ENCODE results near the gene ZC3H14. TPM values are rescaled to one million over a fixed set of nuclear protein-coding genes. Genes with fewer than 3 reads are reported as not detected.
A peak's percentile ranks its signal among the peaks of the same experiment; 100 is the strongest.

ZC3H14 gene
- total RNA-seq, 2 experiments from 2014 or later: 33.3 to 37.9 TPM

- intact Hi-C loops (cut with micrococcal nuclease): no loop called here
- Mint-ChIP-seq H3K27me3 (ENCODE audit: low read depth) (no peaks in the 10 kb centered on the region), H3K36me3 (ENCODE audit: low read depth) (peaks cover 37% of the 10 kb centered on the region), H3K27ac (no peak overlapping the region), H3K4me1 (ENCODE audit: low read depth) (peaks cover 21% of the 10 kb centered on the region), H3K4me3 (no peak overlapping the region), H3K9me3 (no peaks in the 10 kb centered on the region)
- CTCF ChIA-PET: no interaction called here
- DNase-seq: no peak
Measured at GRCh38 chr14:88597601-88598000, 34.8 kb downstream of the ZC3H14 start.

GRCh38 chr14:88598097-88598675 is 35.3 kb downstream of the ZC3H14 start:
- intact Hi-C loops (cut with micrococcal nuclease): loop anchor here (2.0 kb wide), 1 partner anchor 193 kb away; no protein-coding TSS in a partner anchor
- Mint-ChIP-seq H3K4me1 (ENCODE audit: low read depth) (peaks cover 21% of the 10 kb centered on the region), H3K4me3 (no peak overlapping the region), H3K27ac (no peak overlapping the region), H3K36me3 (ENCODE audit: low read depth) (peaks cover 40% of the 10 kb centered on the region), H3K9me3 (no peaks in the 10 kb centered on the region), H3K27me3 (ENCODE audit: low read depth) (no peaks in the 10 kb centered on the region)
- CTCF ChIA-PET: no interaction called here
- no peak for DNase-seq

GRCh38 chr14:88599326-88599725 is 36.5 kb downstream of the ZC3H14 start:
- H3K27ac Mint-ChIP-seq: peak overlapping the region; percentile 43
- intact Hi-C loops (cut with micrococcal nuclease): loop anchor here (2.0 kb wide), 1 partner anchor 191 kb away; no protein-coding TSS in a partner anchor
- no peaks in the 10 kb centered on the region for H3K9me3 Mint-ChIP-seq
- H3K4me3 Mint-ChIP-seq: peak overlapping the region; percentile 6
- CTCF ChIA-PET: no interaction called here
- H3K36me3 Mint-ChIP-seq (ENCODE audit: low read depth): peaks cover 41% of the 10 kb centered on the region
- DNase-seq: no peak
- no peaks in the 10 kb centered on the region for H3K27me3 Mint-ChIP-seq (ENCODE audit: low read depth)
- H3K4me1 Mint-ChIP-seq (ENCODE audit: low read depth): peaks cover 21% of the 10 kb centered on the region

GRCh38 chr14:88599761-88600439 is 37.1 kb downstream of the ZC3H14 start:
- peak overlapping the region; percentile 6 for H3K4me3 Mint-ChIP-seq
- DNase-seq: peak; percentile 58
- peaks cover 41% of the 10 kb centered on the region for H3K36me3 Mint-ChIP-seq (ENCODE audit: low read depth)
- peak overlapping the region; percentile 79 for H3K27ac Mint-ChIP-seq
- CTCF ChIA-PET: no interaction called here
- H3K4me1 Mint-ChIP-seq (ENCODE audit: low read depth): peaks cover 21% of the 10 kb centered on the region
- no peaks in the 10 kb centered on the region for H3K27me3 Mint-ChIP-seq (ENCODE audit: low read depth)
- no peaks in the 10 kb centered on the region for H3K9me3 Mint-ChIP-seq
- intact Hi-C loops (cut with micrococcal nuclease): loop anchor here (1.0 to 2.0 kb wide), 2 partner anchors 37 to 191 kb away; partner anchors contain the start of gene ZC3H14

- Mint-ChIP-seq H3K4me1 (ENCODE audit: low read depth) (peaks cover 22% of the 10 kb centered on the region), H3K27me3 (ENCODE audit: low read depth) (no peaks in the 10 kb centered on the region), H3K27ac (no peak overlapping the region), H3K4me3 (no peak overlapping the region), H3K36me3 (ENCODE audit: low read depth) (peaks cover 47% of the 10 kb centered on the region), H3K9me3 (no peaks in the 10 kb centered on the region)
- CTCF ChIA-PET: no interaction called here
- DNase-seq: no peak
- intact Hi-C loops (cut with micrococcal nuclease): no loop called here
Measured at GRCh38 chr14:88604212-88604611, 41.4 kb downstream of the ZC3H14 start.

- H3K27ac Mint-ChIP-seq: no peak overlapping the region
- peaks cover 10% of the 10 kb centered on the region for H3K4me1 Mint-ChIP-seq (ENCODE audit: low read depth)
- no peaks in the 10 kb centered on the region for H3K9me3 Mint-ChIP-seq
- no peak for DNase-seq
- no peaks in the 10 kb centered on the region for H3K27me3 Mint-ChIP-seq (ENCODE audit: low read depth)
- CTCF ChIA-PET: no interaction called here
- intact Hi-C loops (cut with micrococcal nuclease): no loop called here
- peaks cover 50% of the 10 kb centered on the region for H3K36me3 Mint-ChIP-seq (ENCODE audit: low read depth)
- no peak overlapping the region for H3K4me3 Mint-ChIP-seq
Measured at GRCh38 chr14:88605594-88605993, 42.8 kb downstream of the ZC3H14 start.

- no peak overlapping the region for H3K4me3 Mint-ChIP-seq
- H3K9me3 Mint-ChIP-seq: no peaks in the 10 kb centered on the region
- no peak for DNase-seq
- H3K36me3 Mint-ChIP-seq (ENCODE audit: low read depth): peaks cover 52% of the 10 kb centered on the region
- H3K27me3 Mint-ChIP-seq (ENCODE audit: low read depth): no peaks in the 10 kb centered on the region
- intact Hi-C loops (cut with micrococcal nuclease): no loop called here
- H3K27ac Mint-ChIP-seq: no peak overlapping the region
- peaks cover 10% of the 10 kb centered on the region for H3K4me1 Mint-ChIP-seq (ENCODE audit: low read depth)
- CTCF ChIA-PET: no interaction called here
Measured at GRCh38 chr14:88607829-88608228, 45.0 kb downstream of the ZC3H14 start.

GRCh38 chr14:88611878-88612277 is 49.0 kb downstream of the ZC3H14 start:
- Mint-ChIP-seq H3K4me1 (ENCODE audit: low read depth) (peaks cover 13% of the 10 kb centered on the region), H3K9me3 (no peaks in the 10 kb centered on the region), H3K27me3 (ENCODE audit: low read depth) (no peaks in the 10 kb centered on the region), H3K4me3 (no peak overlapping the region), H3K36me3 (ENCODE audit: low read depth) (peaks cover 39% of the 10 kb centered on the region), H3K27ac (no peak overlapping the region)
- no peak for DNase-seq
- CTCF ChIA-PET: no interaction called here
- intact Hi-C loops (cut with micrococcal nuclease): no loop called here

- CTCF ChIA-PET: no interaction called here
- Mint-ChIP-seq H3K4me3 (no peak overlapping the region), H3K9me3 (no peaks in the 10 kb centered on the region), H3K27ac (no peak overlapping the region), H3K4me1 (ENCODE audit: low read depth) (peaks cover 13% of the 10 kb centered on the region), H3K36me3 (ENCODE audit: low read depth) (peaks cover 31% of the 10 kb centered on the region), H3K27me3 (ENCODE audit: low read depth) (no peaks in the 10 kb centered on the region)
- DNase-seq: no peak
- intact Hi-C loops (cut with micrococcal nuclease): no loop called here
Measured at GRCh38 chr14:88612981-88613380, 50.1 kb downstream of the ZC3H14 start.

- H3K27ac Mint-ChIP-seq: peak overlapping the region; percentile 13
- no peaks in the 10 kb centered on the region for H3K27me3 Mint-ChIP-seq (ENCODE audit: low read depth)
- H3K4me3 Mint-ChIP-seq: no peak overlapping the region
- no peak for DNase-seq
- intact Hi-C loops (cut with micrococcal nuclease): no loop called here
- H3K4me1 Mint-ChIP-seq (ENCODE audit: low read depth): peaks cover 10% of the 10 kb centered on the region
- CTCF ChIA-PET: no interaction called here
- no peaks in the 10 kb centered on the region for H3K9me3 Mint-ChIP-seq
- H3K36me3 Mint-ChIP-seq (ENCODE audit: low read depth): peaks cover 28% of the 10 kb centered on the region
Measured at GRCh38 chr14:88613552-88614010, 50.7 kb downstream of the ZC3H14 start.

GRCh38 chr14:88614218-88614907 is 51.5 kb downstream of the ZC3H14 start:
- DNase-seq: no peak
- CTCF ChIA-PET: no interaction called here
- peaks cover 26% of the 10 kb centered on the region for H3K36me3 Mint-ChIP-seq (ENCODE audit: low read depth)
- H3K4me3 Mint-ChIP-seq: no peak overlapping the region
- H3K4me1 Mint-ChIP-seq (ENCODE audit: low read depth): peaks cover 10% of the 10 kb centered on the region
- H3K9me3 Mint-ChIP-seq: no peaks in the 10 kb centered on the region
- no peaks in the 10 kb centered on the region for H3K27me3 Mint-ChIP-seq (ENCODE audit: low read depth)
- intact Hi-C loops (cut with micrococcal nuclease): no loop called here
- no peak overlapping the region for H3K27ac Mint-ChIP-seq

- Mint-ChIP-seq H3K27ac (no peak overlapping the region), H3K36me3 (ENCODE audit: low read depth) (peaks cover 15% of the 10 kb centered on the region), H3K4me3 (no peak overlapping the region), H3K27me3 (ENCODE audit: low read depth) (no peaks in the 10 kb centered on the region), H3K4me1 (ENCODE audit: low read depth) (peaks cover 10% of the 10 kb centered on the region), H3K9me3 (no peaks in the 10 kb centered on the region)
- intact Hi-C loops (cut with micrococcal nuclease): no loop called here
- CTCF ChIA-PET: no interaction called here
- no peak for DNase-seq
Measured at GRCh38 chr14:88616697-88617096, 53.9 kb downstream of the ZC3H14 start.

- Mint-ChIP-seq H3K36me3 (ENCODE audit: low read depth) (peaks cover 11% of the 10 kb centered on the region), H3K9me3 (no peaks in the 10 kb centered on the region), H3K4me1 (ENCODE audit: low read depth) (peaks cover 7% of the 10 kb centered on the region), H3K27ac (no peak overlapping the region), H3K4me3 (no peak overlapping the region), H3K27me3 (ENCODE audit: low read depth) (no peaks in the 10 kb centered on the region)
- CTCF ChIA-PET: no interaction called here
- intact Hi-C loops (cut with micrococcal nuclease): no loop called here
- DNase-seq: no peak
Measured at GRCh38 chr14:88617479-88617878, 54.6 kb downstream of the ZC3H14 start.
